SK-N-SH (cell line): ENCODE results near the gene FGFRL1. TPM values are rescaled to one million over a fixed set of nuclear protein-coding genes. Genes with fewer than 3 reads are reported as not detected.

Experiments
- CTCF ChIA-PET: fragments of 300-600, 350-600 bp; formaldehyde crosslinking; extraction: SDS; loops from one replicate; lab custom pipeline; 2021; lab: Yijun Ruan, JAX
- POLR2A ChIA-PET: fragments of 350-600 bp; sonication (Branson Sonifier 250); formaldehyde crosslinking; extraction: SDS; loops from one replicate; lab custom pipeline; 2020; ENCODE audit warnings: antibody characterized with exemption, inconsistent platforms; lab: Yijun Ruan, JAX
- DNase-seq: peaks from one replicate; pipeline ENCODE4 v3.0.0; 2012
- H2AFZ ChIP-seq: fragments of 200-600 bp; sonication (generic); 2 replicates; pipeline ENCODE4 v1.8.1; 2016; ENCODE audit warnings: antibody characterized with exemption, mild to moderate bottlenecking, low read depth
- H3F3A ChIP-seq: fragments of 200-600 bp; sonication (generic); replicated peaks from 2 replicates; pipeline ENCODE3; 2016; ENCODE audit warnings: antibody characterized with exemption, mild to moderate bottlenecking; ENCODE audit not compliant: insufficient read depth
- H3K27ac ChIP-seq, 2 experiments: fragments of 200-500 bp in 1 of 2; fragments of 200-600 bp in 1 of 2; sonication (Bioruptor generic) in 1 of 2; sonication (generic), shearing (Covaris generic) in 1 of 2; 2 replicates each; pipeline versions ENCODE4 v1.5.1 to v1.6.1; 2014 to 2016; ENCODE audit warnings: low read depth in 2 of 2, inconsistent platforms in 1 of 2, low read length in 1 of 2, mild to moderate bottlenecking in 1 of 2, mixed read lengths in 1 of 2
- H3K27me3 ChIP-seq: fragments of 200-600 bp; sonication (generic), shearing (Covaris generic); 2 replicates; pipeline ENCODE4 v1.6.1; 2016; ENCODE audit warnings: mixed run types; ENCODE audit not compliant: insufficient read depth
- H3K36me3 ChIP-seq, 2 experiments: fragments of 200-500 bp in 1 of 2; fragments of 200-600 bp in 1 of 2; sonication (Bioruptor generic) in 1 of 2; sonication (generic) in 1 of 2; replicated peaks in 1 of 2; 2 replicates each; pipeline versions ENCODE3 to v1.5.1; 2014 to 2016; ENCODE audit warnings: low read length in 1 of 2, mild to moderate bottlenecking in 1 of 2; ENCODE audit not compliant: insufficient read depth in 2 of 2, control insufficient read depth in 1 of 2
- H3K4me1 ChIP-seq, 2 experiments: fragments of 200-500 bp in 1 of 2; fragments of 200-600 bp in 1 of 2; sonication (Bioruptor generic) in 1 of 2; sonication (generic), shearing (Covaris generic) in 1 of 2; 2 replicates each; pipeline versions ENCODE4 v1.5.1 to v1.6.1; 2014 to 2016; ENCODE audit warnings: low read depth in 1 of 2, low read length in 1 of 2, mixed run types in 1 of 2; ENCODE audit not compliant: insufficient read depth in 2 of 2, control insufficient read depth in 1 of 2
- H3K4me2 ChIP-seq: fragments of 200-600 bp; sonication (generic), shearing (Covaris generic); 2 replicates; pipeline ENCODE4 v1.6.1; 2017; ENCODE audit warnings: mixed run types
- H3K4me3 ChIP-seq, 2 experiments: fragments of 200-500 bp in 1 of 2; fragments of 200-600 bp in 1 of 2; sonication (Bioruptor generic) in 1 of 2; sonication (generic), shearing (Covaris generic) in 1 of 2; 2 replicates each; pipeline versions ENCODE4 v1.5.1 to v1.8.1; 2014 to 2016; ENCODE audit warnings: low read depth in 2 of 2, inconsistent platforms in 1 of 2, low read length in 1 of 2, mild to moderate bottlenecking in 1 of 2, mixed read lengths in 1 of 2, moderate library complexity in 1 of 2
- H3K79me2 ChIP-seq: fragments of 200-600 bp; sonication (generic); 2 replicates; pipeline ENCODE4 v1.8.1; 2017; ENCODE audit warnings: mild to moderate bottlenecking; ENCODE audit not compliant: insufficient read depth
- H3K9ac ChIP-seq: fragments of 200-600 bp; sonication (generic); 2 replicates; pipeline ENCODE4 v1.6.1; 2017; ENCODE audit warnings: mixed run types
- H3K9me2 ChIP-seq: fragments of 200-600 bp; sonication (generic); 2 replicates; pipeline ENCODE4 v1.6.1; 2017; ENCODE audit warnings: mixed run types
- H3K9me3 ChIP-seq: fragments of 200-600 bp; sonication (generic); 2 replicates; pipeline ENCODE4 v1.6.1; 2017; ENCODE audit warnings: mixed run types, mild to moderate bottlenecking, moderate library complexity
- H4K20me1 ChIP-seq: fragments of 200-600 bp; sonication (generic); 2 replicates; pipeline ENCODE4 v1.6.1; 2017; ENCODE audit warnings: mild to moderate bottlenecking, mixed run types; ENCODE audit not compliant: insufficient read depth
- ELF1 ChIP-seq: IDR thresholded peaks from 2 replicates; pipeline ENCODE4 v1.4.0; 2012
- EP300 ChIP-seq, 2 experiments: IDR thresholded peaks; 2 replicates each; pipeline versions ENCODE4 v1.4.0 to v1.6.1; 2012; ENCODE audit warnings: borderline replicate concordance in 1 of 2, low read depth in 1 of 2, low read length in 1 of 2
- FOSL2 ChIP-seq: IDR thresholded peaks from 2 replicates; pipeline ENCODE4 v1.4.0; 2012; ENCODE audit warnings: low read depth, mild to moderate bottlenecking, moderate library complexity, borderline replicate concordance
- FOXJ3 ChIP-seq: sonication (generic); formaldehyde crosslinking; IDR thresholded peaks from 2 replicates; pipeline ENCODE4 v1.5.1; 2020; ENCODE audit warnings: mild to moderate bottlenecking, missing genetic modification reagents
- JUND ChIP-seq: IDR thresholded peaks from 2 replicates; pipeline ENCODE4 v1.4.0; 2012
- MEF2A ChIP-seq: IDR thresholded peaks from 2 replicates; pipeline ENCODE4 v1.4.0; 2012; ENCODE audit warnings: low read depth, borderline replicate concordance
- MXI1 ChIP-seq: IDR thresholded peaks from 2 replicates; pipeline ENCODE4 v1.6.1; 2012; ENCODE audit warnings: mild to moderate bottlenecking, low read depth, low read length, improper control_type of control experiment
- NFIC ChIP-seq: IDR thresholded peaks from 2 replicates; pipeline ENCODE4 v1.4.0; 2012; ENCODE audit warnings: borderline replicate concordance
- TEAD4 ChIP-seq: IDR thresholded peaks from 2 replicates; pipeline ENCODE4 v1.4.0; 2012; ENCODE audit warnings: mild to moderate bottlenecking, borderline replicate concordance; ENCODE audit not compliant: insufficient read depth
- USF2 ChIP-seq: fragments of 150-350 bp; IDR thresholded peaks from 2 replicates; pipeline ENCODE4 v1.6.1; 2017; ENCODE audit warnings: antibody characterized with exemption, low read length, low read depth, borderline replicate concordance
- WGBS: methylation state at CpG from one replicate; pipeline ENCODE4 v1.1.6; 2017; ENCODE audit warnings: low lambda C conversion rate; 5-methylcytosine and 5-hydroxymethylcytosine counted together
- polyA plus RNA-seq, 3 experiments: library from polyadenylated mRNA; depleted of rRNA; stranded (reverse); fragments of >200 nt; gene quantifications; 2 replicates each; pipeline ENCODE4 v1.2.3, GENCODE V29; 2012
- TF ChIP-seq, protein P1 (sequence below): fragments of 200-600 bp; sonication (generic); IDR thresholded peaks from 2 replicates; pipeline ENCODE4 v1.6.1; 2017; ENCODE audit warnings: antibody characterized with exemption, mild to moderate bottlenecking, moderate library complexity
- TF ChIP-seq, protein P2 (sequence below): fragments of 150-350 bp; IDR thresholded peaks from 2 replicates; pipeline ENCODE4 v1.6.1; 2016; ENCODE audit warnings: mild to moderate bottlenecking, low read depth, low read length
- TF ChIP-seq, protein P3 (sequence below): IDR thresholded peaks from 2 replicates; pipeline ENCODE4 v1.4.0; 2012; ENCODE audit warnings: low read depth, borderline replicate concordance

FGFRL1 gene
- polyA plus RNA-seq, 1 of the 3 experiments (the other 2 are of a cell fraction) = 22.5 TPM

- peaks cover 10 to 17% of the 10 kb centered on the region in 2 experiments; a peak in 1 of 4 replicates for H3K4me1 ChIP-seq
- CTCF ChIA-PET = interaction anchor here (1.0 to 2.6 kb wide), 16 partner anchors 11 to 302 kb away, joined by 3 to 27 read pairs (median 6); partner anchors contain the start of genes GAK and TMEM175
- TF ChIP-seq FOSL2 = no peak
- TF ChIP-seq, protein P1, sequence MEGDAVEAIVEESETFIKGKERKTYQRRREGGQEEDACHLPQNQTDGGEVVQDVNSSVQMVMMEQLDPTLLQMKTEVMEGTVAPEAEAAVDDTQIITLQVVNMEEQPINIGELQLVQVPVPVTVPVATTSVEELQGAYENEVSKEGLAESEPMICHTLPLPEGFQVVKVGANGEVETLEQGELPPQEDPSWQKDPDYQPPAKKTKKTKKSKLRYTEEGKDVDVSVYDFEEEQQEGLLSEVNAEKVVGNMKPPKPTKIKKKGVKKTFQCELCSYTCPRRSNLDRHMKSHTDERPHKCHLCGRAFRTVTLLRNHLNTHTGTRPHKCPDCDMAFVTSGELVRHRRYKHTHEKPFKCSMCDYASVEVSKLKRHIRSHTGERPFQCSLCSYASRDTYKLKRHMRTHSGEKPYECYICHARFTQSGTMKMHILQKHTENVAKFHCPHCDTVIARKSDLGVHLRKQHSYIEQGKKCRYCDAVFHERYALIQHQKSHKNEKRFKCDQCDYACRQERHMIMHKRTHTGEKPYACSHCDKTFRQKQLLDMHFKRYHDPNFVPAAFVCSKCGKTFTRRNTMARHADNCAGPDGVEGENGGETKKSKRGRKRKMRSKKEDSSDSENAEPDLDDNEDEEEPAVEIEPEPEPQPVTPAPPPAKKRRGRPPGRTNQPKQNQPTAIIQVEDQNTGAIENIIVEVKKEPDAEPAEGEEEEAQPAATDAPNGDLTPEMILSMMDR = no peak
- no peak for TF ChIP-seq FOXJ3 (CRISPR knock-in tag)
- TF ChIP-seq TEAD4 = no peak
- TF ChIP-seq ELF1 = no peak
- TF ChIP-seq, protein P2, sequence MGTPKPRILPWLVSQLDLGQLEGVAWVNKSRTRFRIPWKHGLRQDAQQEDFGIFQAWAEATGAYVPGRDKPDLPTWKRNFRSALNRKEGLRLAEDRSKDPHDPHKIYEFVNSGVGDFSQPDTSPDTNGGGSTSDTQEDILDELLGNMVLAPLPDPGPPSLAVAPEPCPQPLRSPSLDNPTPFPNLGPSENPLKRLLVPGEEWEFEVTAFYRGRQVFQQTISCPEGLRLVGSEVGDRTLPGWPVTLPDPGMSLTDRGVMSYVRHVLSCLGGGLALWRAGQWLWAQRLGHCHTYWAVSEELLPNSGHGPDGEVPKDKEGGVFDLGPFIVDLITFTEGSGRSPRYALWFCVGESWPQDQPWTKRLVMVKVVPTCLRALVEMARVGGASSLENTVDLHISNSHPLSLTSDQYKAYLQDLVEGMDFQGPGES = no peak
- TF ChIP-seq EP300 (IDR thresholded peaks at IDR 0.05; ENCODE audit: borderline replicate concordance in 1 of 2, low read depth in 1 of 2, low read length in 1 of 2) = no peak
- no peak for TF ChIP-seq NFIC
- TF ChIP-seq MXI1 = no peak
- no peak for TF ChIP-seq USF2
- TF ChIP-seq JUND = no peak
- TF ChIP-seq, protein P3, sequence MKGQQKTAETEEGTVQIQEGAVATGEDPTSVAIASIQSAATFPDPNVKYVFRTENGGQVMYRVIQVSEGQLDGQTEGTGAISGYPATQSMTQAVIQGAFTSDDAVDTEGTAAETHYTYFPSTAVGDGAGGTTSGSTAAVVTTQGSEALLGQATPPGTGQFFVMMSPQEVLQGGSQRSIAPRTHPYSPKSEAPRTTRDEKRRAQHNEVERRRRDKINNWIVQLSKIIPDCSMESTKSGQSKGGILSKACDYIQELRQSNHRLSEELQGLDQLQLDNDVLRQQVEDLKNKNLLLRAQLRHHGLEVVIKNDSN = no peak
- no peak for TF ChIP-seq MEF2A
- WGBS = 7% methylated on average over 8 of the region's 14 CpGs
- peak overlapping the region; percentile 88; the same call in 1 of the 2 replicates for H2AFZ ChIP-seq
- no peaks in the 10 kb centered on the region for H4K20me1 ChIP-seq
- peak overlapping the region; percentile 95 for H3K4me2 ChIP-seq
- H3K27ac ChIP-seq = peak overlapping the region; percentile 55 to 82; a peak in 3 of 4 replicates
- POLR2A ChIA-PET = interaction anchor here (1.0 to 1.4 kb wide), 3 partner anchors 14 to 60 kb away, joined by 3 to 5 read pairs (median 3); partner anchors contain the start of genes GAK and TMEM175
- H3K79me2 ChIP-seq = peaks cover 7% of the 10 kb centered on the region; the same call in 1 of the 2 replicates
- H3K27me3 ChIP-seq = no peaks in the 10 kb centered on the region
- H3K9ac ChIP-seq = peak overlapping the region; percentile 77
- DNase-seq = peak; percentile 66
- peaks cover 0 to 16% of the 10 kb centered on the region in 2 experiments for H3K36me3 ChIP-seq
- H3K9me2 ChIP-seq = no peaks in the 10 kb centered on the region
- H3K9me3 ChIP-seq = no peaks in the 10 kb centered on the region
- H3K4me3 ChIP-seq = peak overlapping the region; percentile 76 to 85
- H3F3A ChIP-seq = no peaks in the 10 kb centered on the region
Measured at GRCh38 chr4:986428-986878, 25.0 kb upstream of the FGFRL1 start.
